HG03460 (cell line): ENCODE data around the gene SPNS1.
"Not testable (repeated sequence)": the region's sequence is repeated elsewhere in the genome, so short reads cannot be mapped to it uniquely, and the experiment has no call there.

Experiments used
- ATAC-seq: cut with Tn5 transposase; IDR thresholded peaks from one replicate; pipeline ENCODE4 v1.9.1; 2021; ENCODE audit not compliant: unreplicated experiment

The SPNS1 gene

DNA sequence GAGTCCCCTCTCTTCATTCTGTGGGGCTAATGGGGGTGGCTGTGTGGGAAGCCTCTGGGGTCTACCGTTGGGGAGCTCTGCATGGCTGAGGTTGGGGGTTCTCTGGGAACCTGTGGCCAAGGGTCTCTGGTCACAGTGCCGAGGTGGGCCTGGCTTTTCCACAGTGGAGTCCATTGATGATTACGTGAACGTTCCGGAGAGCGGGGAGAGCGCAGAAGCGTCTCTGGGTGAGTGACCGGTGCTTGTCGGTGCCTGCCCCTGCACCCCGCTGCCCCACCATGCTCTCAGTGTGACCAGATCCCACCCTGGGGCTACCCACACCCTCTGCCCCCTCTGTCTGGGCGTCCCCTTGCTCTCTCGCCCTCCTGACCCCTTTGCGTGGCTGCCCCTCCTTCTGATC, 14.8 kb downstream of the SPNS1 start:
- no peak for ATAC-seq

GRCh38 chr16:28990375-28991040, 15.9 kb downstream of the SPNS1 start:
- ATAC-seq, result no peak

- ATAC-seq, result no peak
Measured at GRCh38 chr16:28991687-28992086, 17.1 kb downstream of the SPNS1 start.

DNA sequence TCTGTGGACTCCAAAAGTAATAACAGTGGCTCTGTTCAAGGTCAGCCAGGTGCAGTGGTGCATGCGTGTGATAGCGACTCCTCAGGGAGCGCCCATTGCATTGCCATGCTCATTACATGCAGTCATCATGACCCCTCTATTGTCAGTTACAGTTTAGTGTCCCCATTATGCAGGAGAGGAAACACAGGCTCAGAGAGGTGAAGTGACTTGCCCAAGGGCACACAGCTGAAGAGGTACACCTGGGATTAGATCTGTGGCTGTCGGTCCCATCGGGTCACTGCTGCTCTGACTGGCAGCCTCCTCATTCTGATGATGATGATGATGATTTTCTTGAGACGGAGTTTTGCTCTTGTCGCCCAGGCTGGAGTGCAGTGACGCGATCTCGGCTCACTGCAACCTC, 17.9 kb downstream of the SPNS1 start:
- no peak for ATAC-seq

DNA sequence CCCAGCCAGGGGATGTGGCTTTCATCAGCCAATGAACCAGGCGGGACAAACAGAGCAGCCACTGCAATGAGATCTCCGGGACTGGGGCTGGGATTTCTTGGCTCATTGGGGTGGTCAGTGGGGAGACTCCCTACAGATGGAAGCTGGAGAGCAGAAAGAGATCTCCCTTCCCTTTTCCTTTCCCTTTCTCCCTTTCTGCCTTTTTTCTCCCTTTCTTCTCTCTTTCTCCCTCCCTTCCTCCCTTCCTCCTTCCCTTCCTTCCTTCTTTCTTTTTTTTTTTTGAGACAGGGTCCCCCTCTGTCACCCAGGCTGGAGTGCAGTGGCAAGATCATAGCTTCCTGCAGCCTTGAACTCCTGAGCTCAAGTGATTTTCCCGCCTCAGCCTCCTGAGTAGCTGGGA, 24.3 kb downstream of the SPNS1 start:
- no peak for ATAC-seq

DNA sequence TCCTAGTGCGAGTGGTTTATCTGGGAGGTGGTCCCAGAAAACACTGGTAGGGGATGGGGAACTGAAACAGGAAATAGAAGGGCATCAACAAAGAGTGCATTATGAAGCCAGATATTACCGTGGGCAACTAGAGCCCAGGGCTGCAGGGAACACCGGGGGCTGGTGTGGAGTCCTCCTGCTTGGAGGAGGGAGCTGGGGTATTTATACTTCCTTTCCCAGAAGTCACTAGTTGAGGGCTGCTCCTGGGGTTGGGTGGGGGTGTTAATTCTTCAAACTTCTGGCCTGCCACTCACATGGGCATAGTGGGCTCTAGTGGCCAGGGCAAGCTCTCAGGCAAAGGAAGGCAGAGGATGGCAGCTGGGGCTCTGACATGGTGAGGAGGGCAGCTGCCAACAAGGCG, 25.0 kb downstream of the SPNS1 start:
- ATAC-seq, result no peak

DNA sequence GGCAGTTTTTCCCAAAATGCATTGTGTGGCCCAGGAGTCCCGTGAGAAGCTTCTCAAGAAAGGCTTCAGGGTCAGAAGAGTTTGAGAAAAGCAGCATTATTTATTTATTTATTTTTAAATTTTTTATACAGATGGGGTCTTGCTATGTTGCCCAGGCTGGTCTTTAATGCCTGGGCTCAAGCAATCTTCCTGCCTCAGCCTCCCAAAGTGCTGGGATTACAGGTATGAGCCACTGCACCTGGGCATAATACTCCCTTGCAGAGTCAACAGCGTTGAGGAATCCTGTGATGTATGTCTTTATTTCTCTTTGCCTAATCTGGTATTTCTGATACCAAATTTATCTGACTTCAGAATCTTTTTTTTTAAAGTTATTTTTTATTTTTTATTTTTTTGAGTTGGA, 25.4 kb downstream of the SPNS1 start:
- ATAC-seq, result no peak

GRCh38 chr16:29004496-29005139, 30.0 kb downstream of the SPNS1 start:
- ATAC-seq, result not testable (repeated sequence)

DNA sequence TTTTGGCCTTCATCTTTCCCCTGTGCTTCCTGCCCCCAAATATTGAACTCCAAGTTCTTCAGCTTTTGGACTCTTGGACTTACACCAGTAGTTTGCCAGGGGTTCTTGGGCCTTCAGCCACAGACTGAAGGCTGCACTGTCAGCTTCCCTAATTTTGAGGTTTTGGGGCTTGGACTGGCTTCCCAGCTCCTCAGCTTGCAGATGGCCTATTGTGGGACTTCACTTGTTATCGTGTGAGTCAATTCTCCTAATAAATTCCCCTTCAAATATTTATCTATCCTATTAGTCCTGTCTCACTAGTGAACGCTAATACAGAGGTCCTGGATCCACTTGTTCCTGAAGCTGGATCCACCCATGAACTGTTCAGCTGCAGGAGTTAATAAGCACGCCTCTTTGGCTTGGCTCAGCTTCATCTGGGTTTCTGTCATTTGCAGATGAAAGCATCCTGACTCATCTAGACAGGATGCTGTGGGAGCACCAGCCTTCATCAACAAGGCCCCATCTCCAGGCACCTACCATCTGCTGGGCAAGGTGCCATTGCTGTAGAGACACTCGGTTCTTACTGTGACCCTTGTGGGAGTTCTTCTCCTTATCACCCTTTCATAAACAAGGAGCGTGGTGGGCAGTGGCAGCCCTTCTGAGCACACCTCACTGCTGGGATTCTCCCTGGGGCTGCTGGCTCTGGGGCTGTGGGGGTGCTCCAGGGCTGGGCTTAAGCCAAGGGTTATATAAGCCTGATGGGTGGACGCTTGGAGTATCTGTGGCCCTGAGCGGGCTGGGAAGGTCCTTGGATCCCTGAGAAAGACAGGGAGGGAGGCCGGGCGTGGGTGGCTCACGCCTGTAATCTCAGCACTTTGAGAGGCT, 33.4 kb downstream of the SPNS1 start:
- ATAC-seq, result no peak

- ATAC-seq, result no peak
Measured at GRCh38 chr16:29009050-29009837, 34.7 kb downstream of the SPNS1 start.

DNA sequence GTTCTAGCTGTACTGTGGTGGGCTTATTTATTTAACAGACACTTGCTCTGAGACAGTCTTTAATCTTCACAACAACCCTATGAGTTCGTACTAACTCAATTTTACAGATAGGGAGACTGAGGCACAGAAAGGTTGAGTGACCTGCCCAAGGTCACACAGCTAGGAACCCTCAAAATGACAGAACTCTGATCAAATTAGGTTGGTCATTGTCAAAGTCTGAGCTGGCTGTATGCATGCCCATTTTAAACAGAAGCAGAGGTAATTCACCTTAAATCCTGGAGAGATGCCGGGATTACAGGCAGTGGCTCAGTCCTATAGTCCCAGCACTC, 35.2 kb downstream of the SPNS1 start:
- ATAC-seq, result no peak

- no peak for ATAC-seq
Measured at GRCh38 chr16:29011112-29011511, 36.5 kb downstream of the SPNS1 start.

DNA sequence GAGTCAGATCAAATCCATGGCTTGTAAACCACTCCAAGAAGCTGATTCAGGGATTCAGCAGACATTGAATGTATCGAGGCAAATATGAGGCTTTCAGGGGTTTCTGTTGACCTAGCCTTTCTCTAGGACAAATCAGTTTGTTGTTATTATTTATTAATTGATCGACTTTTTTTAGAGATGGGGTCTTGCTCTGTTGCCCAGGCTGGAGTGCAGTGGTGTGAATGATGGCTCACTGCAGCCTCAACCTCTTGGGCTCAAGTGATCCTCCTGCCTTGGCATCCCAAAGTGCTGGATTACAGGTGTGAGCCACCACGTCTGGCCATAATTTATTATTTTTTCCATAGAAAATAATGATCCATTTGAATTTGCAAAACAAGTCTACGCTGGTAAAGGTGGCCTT, 37.3 kb downstream of the SPNS1 start:
- no peak for ATAC-seq

DNA sequence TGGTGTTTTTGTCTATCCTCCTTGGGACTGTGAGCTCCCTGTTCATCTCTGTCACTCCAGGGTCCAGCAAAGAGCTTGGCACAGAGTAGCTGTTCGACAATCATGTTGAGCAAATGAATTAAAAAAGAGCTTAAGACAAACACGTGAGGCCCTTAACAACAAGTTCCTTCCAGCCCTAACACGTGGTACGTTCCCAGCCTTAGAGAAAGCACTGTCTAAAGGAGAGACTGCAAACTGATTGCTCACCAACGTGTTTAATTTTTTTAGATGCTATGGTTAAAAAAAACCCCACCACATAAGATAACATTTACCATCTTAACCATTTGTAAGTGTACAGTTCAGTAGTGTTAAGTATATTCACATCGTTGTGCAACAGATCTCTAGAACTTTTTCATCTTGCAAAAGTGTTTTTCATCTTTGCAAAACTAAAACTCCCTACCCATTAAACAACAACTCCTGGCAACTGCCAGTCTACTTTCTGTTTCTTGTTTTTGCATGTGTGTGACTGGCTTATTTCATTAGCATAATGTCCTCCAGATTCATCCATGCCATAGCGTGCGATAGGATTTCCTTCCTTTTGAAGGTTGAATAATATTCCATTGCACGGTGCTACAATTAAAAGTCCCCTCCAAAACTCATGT, 38.5 kb downstream of the SPNS1 start:
- no peak for ATAC-seq

- no peak for ATAC-seq
Measured at GRCh38 chr16:29014561-29015069, 40.0 kb downstream of the SPNS1 start.

GRCh38 chr16:29022196-29022595, 47.6 kb downstream of the SPNS1 start:
- no peak for ATAC-seq

DNA sequence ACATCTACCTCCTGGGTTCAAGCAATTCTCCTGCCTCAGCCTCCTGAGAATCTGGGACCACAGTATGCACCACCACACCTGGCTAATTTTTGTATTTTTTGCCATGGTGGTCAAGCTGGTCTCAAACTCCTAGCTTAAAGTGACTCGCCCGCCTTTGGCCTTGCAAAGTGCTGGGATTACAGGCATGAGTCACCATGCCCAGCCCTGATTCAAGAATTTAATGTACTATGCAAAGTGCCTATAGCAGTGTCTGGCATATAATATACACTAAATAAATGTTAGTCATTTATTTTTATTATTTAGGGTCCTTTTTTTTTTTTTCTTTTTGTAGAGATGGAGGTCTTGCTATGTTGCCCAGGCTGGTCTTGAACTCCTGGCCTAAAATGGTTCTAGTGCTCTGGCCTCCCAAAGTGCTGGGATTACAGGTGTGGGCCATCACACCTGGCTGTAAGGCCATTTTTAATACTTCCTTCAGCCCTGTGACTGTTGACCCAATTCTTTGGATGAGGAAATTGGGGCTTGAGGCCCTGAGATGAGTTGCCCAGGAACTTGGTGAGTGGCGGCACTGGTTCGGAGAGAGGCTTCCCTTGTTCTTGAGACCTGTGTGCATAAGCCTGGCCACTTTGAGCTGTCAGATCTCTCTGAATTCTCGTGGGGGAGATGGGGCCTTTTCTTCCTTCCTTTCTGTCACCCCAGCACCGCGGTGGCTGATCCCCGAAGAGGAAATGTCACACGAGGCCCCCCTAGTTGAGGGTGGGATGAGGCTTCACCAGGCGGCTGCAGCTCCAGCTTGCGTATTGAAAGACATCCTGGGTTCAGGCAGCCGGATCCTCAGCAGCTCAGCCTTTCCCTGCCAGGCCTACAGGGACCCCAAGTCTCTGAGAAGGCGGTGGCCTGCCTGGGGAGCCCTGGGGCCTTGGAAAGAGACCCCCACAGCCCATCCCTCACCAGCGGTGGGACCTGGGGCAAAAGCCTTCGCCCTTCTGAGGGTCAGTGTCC, 49.0 kb downstream of the SPNS1 start:
- no peak for ATAC-seq

- ATAC-seq, result no peak
Measured at GRCh38 chr16:29024278-29024677, 49.7 kb downstream of the SPNS1 start.

DNA sequence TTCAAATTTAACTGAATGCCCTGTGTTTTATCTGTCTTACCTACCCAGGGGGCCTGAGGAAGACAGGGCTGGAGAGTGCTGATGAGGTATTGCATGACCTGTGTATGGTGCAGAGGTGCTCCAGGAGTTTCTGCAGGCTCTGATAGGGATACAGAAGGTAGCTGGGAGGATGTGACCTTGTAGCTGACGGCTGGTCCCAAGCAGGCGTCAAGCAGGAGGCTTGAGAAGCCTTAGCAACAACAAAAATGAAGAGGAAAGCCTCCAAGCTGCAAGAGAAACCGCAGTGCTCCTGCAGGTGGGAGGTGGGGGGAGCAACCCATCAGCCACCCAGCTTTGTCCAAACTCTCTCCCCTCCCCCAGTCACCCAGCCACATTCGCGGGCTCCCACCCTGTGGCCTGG, 50.6 kb downstream of the SPNS1 start:
- ATAC-seq, result no peak
